WTC11 (cell line): ENCODE results near the gene TMEM234.

ENCODE experiments used
- JAZF1 ChIP-seq: fragments of 250-450 bp; sonication (Bioruptor Pico); IDR thresholded peaks from 2 replicates; pipeline ENCODE4 v1.9.0; 2021; ENCODE audit warnings: moderate library complexity, mild to moderate bottlenecking, inconsistent platforms
- ZNF219 ChIP-seq: sonication (generic); formaldehyde crosslinking; IDR thresholded peaks from 2 replicates; pipeline ENCODE4 v1.8.0; 2023; ENCODE audit warnings: missing genetic modification reagents, mild to moderate bottlenecking, borderline replicate concordance

DNA sequence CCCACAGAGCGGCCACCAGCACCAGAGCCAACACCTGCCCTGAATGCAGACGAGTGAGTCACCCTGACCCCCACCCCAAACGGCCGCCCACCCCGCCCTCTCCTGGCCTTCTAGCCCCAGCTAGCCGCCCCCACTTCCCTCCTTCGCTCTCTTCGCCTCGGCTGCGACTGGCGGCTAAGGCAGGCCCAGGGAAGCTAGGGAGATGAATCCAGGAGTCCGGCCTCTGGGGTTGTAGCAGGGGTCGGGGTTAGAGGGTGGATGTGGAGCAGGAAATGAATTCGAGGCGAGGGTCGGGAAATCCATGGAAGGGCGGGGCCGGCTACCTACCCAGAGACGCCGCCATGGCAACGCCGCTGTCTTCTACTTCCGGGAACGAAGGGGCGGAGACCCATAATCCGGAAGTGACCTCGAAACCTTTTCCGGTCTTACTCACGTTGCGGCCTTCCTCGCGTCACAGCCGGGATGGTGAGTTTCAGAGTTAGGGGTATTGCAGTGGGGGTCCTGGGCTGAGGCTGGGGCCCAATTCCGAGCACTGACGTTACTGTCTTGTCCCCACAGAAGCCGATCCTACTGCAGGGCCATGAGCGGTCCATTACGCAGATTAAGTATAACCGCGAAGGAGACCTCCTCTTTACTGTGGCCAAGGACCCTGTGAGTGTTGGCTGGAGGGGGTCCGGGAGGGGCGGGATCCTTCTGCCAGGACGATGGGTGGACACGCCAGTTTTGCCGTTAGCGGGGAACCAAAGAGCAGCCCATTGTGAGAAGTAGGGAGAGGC is at the start of gene TMEM234, which contains the start of gene EIF3I:
- TF ChIP-seq ZNF219 (CRISPR knock-in tag) = no peak
- TF ChIP-seq JAZF1 (CRISPR knock-in tag) = no peak
